HepG2 (cell line): ENCODE measurements around the gene FOXI3. TPM values are rescaled to one million over a fixed set of nuclear protein-coding genes. Genes with fewer than 3 reads are reported as not detected.
"Not testable (repeated sequence)": the region's sequence is repeated elsewhere in the genome, so short reads cannot be mapped to it uniquely, and the experiment has no call there.

Experiments used
- ATAC-seq: fragments of 200-7000 bp; cut with Tn5 transposase; 3 replicates; pipeline ENCODE4 v1.9.1; 2020; ENCODE audit warnings: mild to moderate bottlenecking, moderate library complexity
- BruUV-seq: library from RNA; stranded (reverse); fragments of 400-500 nt; replicated peaks from 2 replicates; lab custom pipeline; 2021; lab: Mats Ljungman, UMichigan
- CTCF ChIA-PET: fragments of 300-600 bp; formaldehyde crosslinking; extraction: SDS; loops from one replicate; lab custom pipeline; 2021; ENCODE audit warnings: low total read pairs, inconsistent platforms, low intra/inter-chr PET ratio; lab: Yijun Ruan, JAX
- POLR2A ChIA-PET: fragments of 350-600 bp; sonication (Branson Sonifier 250); formaldehyde crosslinking; loops from one replicate; lab custom pipeline; 2020; ENCODE audit warnings: antibody characterized with exemption, inconsistent platforms; lab: Yijun Ruan, JAX
- DNase-seq: peaks from one replicate; pipeline ENCODE4 v3.0.0-alpha.2; 2015; ENCODE audit warnings: low spot score
- FAIRE-seq: peaks from 3 replicates; lab custom pipeline; 2011; peaks lifted over from hg19 to GRCh38; lab: Jason Lieb, UNC
- H2AFZ ChIP-seq: one replicate; pipeline ENCODE4 v1.6.1; 2011; ENCODE audit warnings: low read length, inconsistent platforms
- H3K27ac ChIP-seq: fragments of 300-600 bp; 3 replicates; pipeline ENCODE4 v1.8.0; 2011; ENCODE audit warnings: mixed run types, mild to moderate bottlenecking, mixed read lengths, low read length, inconsistent platforms; ENCODE audit not compliant: insufficient read depth; ENCODE audit errors: extremely low read length
- H3K27me3 ChIP-seq, 2 experiments: fragments of 200-600 bp in 1 of 2; 2 replicates in 1 of 2; 3 replicates in 1 of 2; pipeline versions ENCODE4 v1.6.0 to v1.8.0; 2011; ENCODE audit warnings: low read length in 2 of 2, mild to moderate bottlenecking in 2 of 2, moderate library complexity in 2 of 2, inconsistent platforms in 1 of 2; ENCODE audit not compliant: insufficient read depth in 2 of 2, control insufficient read depth in 1 of 2
- H3K36me3 ChIP-seq, 2 experiments: fragments of 200-600 bp in 1 of 2; replicated peaks in 1 of 2; 2 replicates in 1 of 2; 3 replicates in 1 of 2; pipeline versions ENCODE4 v1.5.1 to v1.8.0; 2011; ENCODE audit warnings: low read length in 2 of 2, inconsistent platforms in 1 of 2; ENCODE audit not compliant: insufficient read depth in 2 of 2, control insufficient read depth in 1 of 2
- H3K4me1 ChIP-seq: 2 replicates; pipeline ENCODE4 v1.5.1; 2012; ENCODE audit warnings: low read length, inconsistent platforms; ENCODE audit not compliant: insufficient read depth
- H3K4me2 ChIP-seq: 2 replicates; pipeline ENCODE4 v1.6.0; 2011; ENCODE audit warnings: low read depth, low read length, inconsistent platforms
- H3K4me3 ChIP-seq, 3 experiments: fragments of 200-600 bp in 1 of 3; sonication (generic), shearing (Covaris generic) in 1 of 3; replicated peaks in 1 of 3; 2 replicates each; pipeline ENCODE4 v1.5.1; 2011 to 2016; ENCODE audit warnings: low read length in 3 of 3, inconsistent platforms in 2 of 3, low read depth in 2 of 3, mild to moderate bottlenecking in 2 of 3, control low read depth in 1 of 3, mixed read lengths in 1 of 3; ENCODE audit not compliant: insufficient read depth in 1 of 3
- H3K79me2 ChIP-seq: one replicate; pipeline ENCODE4 v1.6.1; 2011; ENCODE audit warnings: low read length, inconsistent platforms; ENCODE audit not compliant: insufficient read depth
- H3K9ac ChIP-seq: 2 replicates; pipeline ENCODE4 v1.6.0; 2011; ENCODE audit warnings: mild to moderate bottlenecking, low read depth, low read length, inconsistent platforms; ENCODE audit not compliant: insufficient read depth
- H3K9me3 ChIP-seq: 2 replicates; pipeline ENCODE4 v1.5.1; 2012; ENCODE audit warnings: mild to moderate bottlenecking, low read length
- H4K20me1 ChIP-seq: 2 replicates; pipeline ENCODE4 v1.6.0; 2011; ENCODE audit warnings: inconsistent platforms, mild to moderate bottlenecking, low read length, moderate library complexity; ENCODE audit not compliant: insufficient read depth
- ATF7 ChIP-seq, 2 experiments: fragments of 450-650 bp in 1 of 2; sonication (generic) in 1 of 2; formaldehyde crosslinking in 1 of 2; IDR thresholded peaks; 2 replicates each; pipeline versions ENCODE4 v1.4.0 to v1.6.1; 2016 to 2020; ENCODE audit warnings: antibody characterized with exemption in 1 of 2, mild to moderate bottlenecking in 1 of 2, missing genetic modification reagents in 1 of 2
- CEBPB ChIP-seq: IDR thresholded peaks from 2 replicates; pipeline ENCODE4 v1.6.1; 2011; ENCODE audit warnings: low read depth, low read length, improper control_type of control experiment, borderline replicate concordance
- FOXA3 ChIP-seq: IDR thresholded peaks from 2 replicates; pipeline ENCODE4 v1.6.1; 2016; ENCODE audit warnings: missing genetic modification reagents, missing compliant biosample characterization
- GFI1 ChIP-seq: sonication (generic); formaldehyde crosslinking; IDR thresholded peaks from 2 replicates; pipeline ENCODE4 v1.5.0; 2020; ENCODE audit warnings: missing genetic modification reagents, mild to moderate bottlenecking, borderline replicate concordance
- GPN1 ChIP-seq: sonication (generic); formaldehyde crosslinking; IDR thresholded peaks from 2 replicates; pipeline ENCODE4 v1.5.1; 2020; ENCODE audit warnings: missing genetic modification reagents, borderline replicate concordance
- NONO ChIP-seq, 2 experiments: fragments of 450-650 bp in 1 of 2; sonication (generic) in 1 of 2; formaldehyde crosslinking in 1 of 2; IDR thresholded peaks in 1 of 2; conservative IDR thresholded peaks in 1 of 2; 2 replicates each; pipeline versions ENCODE4 v1.6.1 to v1.8.0; 2017 to 2022; ENCODE audit warnings: mild to moderate bottlenecking in 1 of 2, missing genetic modification reagents in 1 of 2, moderate library complexity in 1 of 2
- RBFOX2 ChIP-seq: fragments of 200-400 bp; formaldehyde crosslinking; IDR thresholded peaks from 2 replicates; pipeline ENCODE4 v1.6.1; 2017; ENCODE audit warnings: low read depth, mild to moderate bottlenecking, low read length
- RBM22 ChIP-seq: fragments of 200-400 bp; formaldehyde crosslinking; optimal IDR thresholded peaks from 2 replicates; pipeline ENCODE3; 2017; ENCODE audit warnings: mild to moderate bottlenecking, low read length, moderate library complexity
- SIN3B ChIP-seq: fragments of 150-350 bp; IDR thresholded peaks from 2 replicates; pipeline ENCODE4 v1.6.1; 2014; ENCODE audit warnings: low read length
- ZNF567 ChIP-seq: sonication (generic); formaldehyde crosslinking; IDR thresholded peaks from 2 replicates; pipeline ENCODE4 v1.8.1; 2023; ENCODE audit warnings: mild to moderate bottlenecking, missing genetic modification reagents, borderline replicate concordance
- WGBS: methylation state at CpG from one replicate; pipeline ENCODE4 v1.1.6; 2017; ENCODE audit warnings: low lambda C conversion rate; 5-methylcytosine and 5-hydroxymethylcytosine counted together
- in situ Hi-C: cut with HindIII; loops from 2 replicates; pipeline ENCODE4 v1.10.0; 2017; ENCODE audit warnings: low pct_unique_long_range_greater_than_20kb; ENCODE audit not compliant: extremely low pct_ligation_motif_present
- intact Hi-C: fragments of 100-400 bp; cut with micrococcal nuclease; formaldehyde crosslinking; loops from one replicate; pipeline ENCODE4 v1.10.0; 2022; ENCODE audit not compliant: unreplicated experiment
- polyA plus RNA-seq, 8 experiments: library from polyadenylated mRNA; depleted of rRNA in 3 of 8; stranded (reverse) in 7 of 8; unstranded in 1 of 8; fragments of >200 nt; fragmentation: Illumina TruSeq in 4 of 8; extraction: Trizol in 4 of 8; gene quantifications; 2 replicates each; pipeline versions ENCODE4 v1.2.1 to v1.2.3, GENCODE V29; 2011 to 2016; ENCODE audit warnings: low read depth in 4 of 8, missing spikeins in 1 of 8, mixed read lengths in 1 of 8; ENCODE audit not compliant: insufficient read depth in 1 of 8
- total RNA-seq, 5 experiments: library from RNA; depleted of rRNA; stranded (reverse); fragments of >200 nt; fragmentation: Illumina TruSeq; extraction: Trizol; gene quantifications; 2 replicates each; pipeline ENCODE4 v1.2.3, GENCODE V29; 2016; ENCODE audit warnings: low read depth in 1 of 5
- TF ChIP-seq, protein P1 (sequence below): sonication (generic); formaldehyde crosslinking; conservative IDR thresholded peaks from 2 replicates; pipeline ENCODE4 v1.4.0; 2020; ENCODE audit warnings: missing genetic modification reagents
- TF ChIP-seq, protein P2 (sequence below): sonication (generic); formaldehyde crosslinking; IDR thresholded peaks from 2 replicates; pipeline ENCODE4 v1.4.0; 2020; ENCODE audit warnings: missing genetic modification reagents

FOXI3 gene
- total and polyA plus RNA-seq, 2 of the 13 experiments (the other 11 are each of a cell fraction or from before 2014, with no cell fraction given), result not detected

DNA sequence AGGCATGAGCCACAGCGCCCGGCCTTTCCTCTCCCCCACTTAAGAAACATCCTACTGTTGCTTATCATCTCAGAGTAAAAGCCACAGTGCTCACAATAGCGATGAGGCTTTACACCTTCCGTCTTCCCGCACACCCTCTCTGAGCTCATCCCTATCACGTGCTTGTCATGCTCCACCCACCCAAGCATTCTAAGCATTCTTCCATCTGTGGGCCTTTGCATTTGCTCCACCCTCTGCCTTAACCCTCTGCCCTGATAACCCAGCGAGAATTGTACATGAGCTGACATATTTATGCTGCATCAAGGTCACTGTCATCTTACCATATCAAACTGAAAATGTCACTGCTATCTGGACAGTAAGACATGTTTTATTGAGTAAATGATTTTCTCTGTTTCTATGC, 22.6 kb downstream of the FOXI3 start (continued):
- TF ChIP-seq, protein P1, sequence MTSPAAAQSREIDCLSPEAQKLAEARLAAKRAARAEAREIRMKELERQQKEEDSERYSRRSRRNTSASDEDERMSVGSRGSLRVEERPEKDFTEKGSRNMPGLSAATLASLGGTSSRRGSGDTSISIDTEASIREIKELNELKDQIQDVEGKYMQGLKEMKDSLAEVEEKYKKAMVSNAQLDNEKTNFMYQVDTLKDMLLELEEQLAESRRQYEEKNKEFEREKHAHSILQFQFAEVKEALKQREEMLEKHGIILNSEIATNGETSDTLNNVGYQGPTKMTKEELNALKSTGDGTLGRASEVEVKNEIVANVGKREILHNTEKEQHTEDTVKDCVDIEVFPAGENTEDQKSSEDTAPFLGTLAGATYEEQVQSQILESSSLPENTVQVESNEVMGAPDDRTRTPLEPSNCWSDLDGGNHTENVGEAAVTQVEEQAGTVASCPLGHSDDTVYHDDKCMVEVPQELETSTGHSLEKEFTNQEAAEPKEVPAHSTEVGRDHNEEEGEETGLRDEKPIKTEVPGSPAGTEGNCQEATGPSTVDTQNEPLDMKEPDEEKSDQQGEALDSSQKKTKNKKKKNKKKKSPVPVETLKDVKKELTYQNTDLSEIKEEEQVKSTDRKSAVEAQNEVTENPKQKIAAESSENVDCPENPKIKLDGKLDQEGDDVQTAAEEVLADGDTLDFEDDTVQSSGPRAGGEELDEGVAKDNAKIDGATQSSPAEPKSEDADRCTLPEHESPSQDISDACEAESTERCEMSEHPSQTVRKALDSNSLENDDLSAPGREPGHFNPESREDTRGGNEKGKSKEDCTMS (CRISPR knock-in tag), result no peak
- TF ChIP-seq NONO (IDR thresholded peaks at IDR 0.05), result no peak
- TF ChIP-seq NONO (CRISPR knock-in tag; conservative IDR thresholded peaks at IDR 0.05), result no peak
- no peak for TF ChIP-seq FOXA3
- TF ChIP-seq, all 625 proteins: peak for 0

DNA sequence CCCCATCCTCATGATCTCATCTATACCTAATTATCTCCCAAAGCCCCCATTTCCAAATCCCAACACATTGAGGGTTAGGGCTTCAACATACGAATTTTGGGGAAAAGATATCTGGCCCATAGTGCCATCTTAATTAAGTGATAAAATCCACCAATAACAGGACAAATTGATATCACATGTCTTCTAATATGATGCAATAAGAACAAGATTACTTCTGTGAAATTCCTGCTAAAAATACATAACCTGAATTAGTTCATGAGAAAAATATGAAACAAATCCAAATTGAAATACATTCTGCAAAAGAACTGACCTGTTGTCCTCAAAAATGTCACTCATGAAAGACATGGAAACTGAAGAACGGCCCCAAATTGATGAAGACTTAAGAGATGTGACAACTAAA, 28.8 kb downstream of the FOXI3 start:
- Histone ChIP-seq H3K4me3 (no peak overlapping the region), H3K27ac (no peak overlapping the region), H3K27me3 (peaks cover 1 to 14% of the 10 kb centered on the region in 2 experiments; a peak in 2 of 5 replicates), H3K79me2 (no peaks in the 10 kb centered on the region), H4K20me1 (no peaks in the 10 kb centered on the region), H2AFZ (no peak overlapping the region)
- intact Hi-C loops, result no loop called here
- DNase-seq (no peak), ATAC-seq (no peak), FAIRE-seq (no peak)
- in situ Hi-C loops, result no loop called here
- 2% methylated on average over 2 of the region's 2 CpGs for WGBS
- CTCF ChIA-PET, result no interaction called here
- BruUV-seq, result no TSS peak
- TF ChIP-seq ATF7 (IDR thresholded peaks at IDR 0.05) (peak; percentile 61), ATF7 (CRISPR knock-in tag; IDR thresholded peaks at IDR 0.05) (no peak), CEBPB (peak; percentile 45; the same call in 1 of the 2 replicates), SIN3B (no peak), RBFOX2 (no peak), RBM22 (no peak), ZNF567 (CRISPR knock-in tag) (no peak), GPN1 (CRISPR knock-in tag) (no peak), GFI1 (CRISPR knock-in tag) (no peak)
- TF ChIP-seq, protein P2, sequence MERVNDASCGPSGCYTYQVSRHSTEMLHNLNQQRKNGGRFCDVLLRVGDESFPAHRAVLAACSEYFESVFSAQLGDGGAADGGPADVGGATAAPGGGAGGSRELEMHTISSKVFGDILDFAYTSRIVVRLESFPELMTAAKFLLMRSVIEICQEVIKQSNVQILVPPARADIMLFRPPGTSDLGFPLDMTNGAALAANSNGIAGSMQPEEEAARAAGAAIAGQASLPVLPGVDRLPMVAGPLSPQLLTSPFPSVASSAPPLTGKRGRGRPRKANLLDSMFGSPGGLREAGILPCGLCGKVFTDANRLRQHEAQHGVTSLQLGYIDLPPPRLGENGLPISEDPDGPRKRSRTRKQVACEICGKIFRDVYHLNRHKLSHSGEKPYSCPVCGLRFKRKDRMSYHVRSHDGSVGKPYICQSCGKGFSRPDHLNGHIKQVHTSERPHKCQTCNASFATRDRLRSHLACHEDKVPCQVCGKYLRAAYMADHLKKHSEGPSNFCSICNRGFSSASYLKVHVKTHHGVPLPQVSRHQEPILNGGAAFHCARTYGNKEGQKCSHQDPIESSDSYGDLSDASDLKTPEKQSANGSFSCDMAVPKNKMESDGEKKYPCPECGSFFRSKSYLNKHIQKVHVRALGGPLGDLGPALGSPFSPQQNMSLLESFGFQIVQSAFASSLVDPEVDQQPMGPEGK (CRISPR knock-in tag), result no peak
- TF ChIP-seq, all 625 proteins: peak for 2
- Histone ChIP-seq H3K4me1 (no peaks in the 10 kb centered on the region), H3K9ac (no peak overlapping the region), H3K4me2 (no peak overlapping the region), H3K9me3 (no peaks in the 10 kb centered on the region), H3K36me3 (no peaks in the 10 kb centered on the region)
- POLR2A ChIA-PET, result no interaction called here

DNA sequence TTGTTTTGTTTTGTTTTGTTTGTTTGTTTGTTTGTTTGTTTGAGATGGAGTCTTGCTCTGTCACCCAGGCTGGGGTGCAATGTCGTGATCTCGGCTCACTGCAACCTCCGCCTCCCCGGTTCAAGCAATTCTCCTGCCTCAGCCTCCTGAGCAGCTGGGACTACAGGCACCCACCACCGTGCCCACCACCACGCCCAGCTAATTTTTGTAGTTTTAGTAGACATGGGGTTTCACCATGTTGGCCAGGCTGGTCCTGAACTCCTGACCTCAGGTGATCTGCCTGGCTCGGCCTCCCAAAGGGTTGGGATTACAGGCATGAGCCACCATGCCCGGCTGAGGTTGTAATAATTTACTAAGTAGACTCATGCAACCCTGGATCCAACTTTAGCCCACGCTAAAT, 33.4 kb downstream of the FOXI3 start:
- intact Hi-C loops, H4K20me1 ChIP-seq, H3K9me3 ChIP-seq, CTCF ChIA-PET, H3K4me1 ChIP-seq, in situ Hi-C loops, H3K4me3 ChIP-seq, FAIRE-seq, BruUV-seq, H2AFZ ChIP-seq, H3K79me2 ChIP-seq, H3K36me3 ChIP-seq, H3K27ac ChIP-seq, H3K4me2 ChIP-seq, DNase-seq, ATAC-seq, POLR2A ChIA-PET, H3K9ac ChIP-seq: not testable (repeated sequence)
- H3K27me3 ChIP-seq, result peaks cover 3 to 21% of the 10 kb centered on the region in 2 experiments; a peak in 3 of 5 replicates
- WGBS, result 50% methylated on average over 9 of the region's 9 CpGs
